NCI-H1417 (cell line): ENCODE measurements around the gene FCAMR.

Experiments used
- DNase-seq, 3 experiments: peaks; one replicate each; lab custom pipeline; 2025; lab: John Stamatoyannopoulos, UW

Gene FCAMR

GRCh38 chr1:206998816-206999215 lies 28.6 kb upstream of the FCAMR start:
- DNase-seq: no peak

GRCh38 chr1:206992790-206993189 lies 22.5 kb upstream of the FCAMR start:
- no peak for DNase-seq

- no peak for DNase-seq
These were observed 17.6 kb upstream of the FCAMR start for GRCh38 chr1:206987873-206988272.

- DNase-seq: no peak
These were observed 16.6 kb upstream of the FCAMR start for GRCh38 chr1:206986885-206987284.

GRCh38 chr1:206986402-206986801 lies 16.1 kb upstream of the FCAMR start:
- no peak for DNase-seq

GRCh38 chr1:206985162-206985749 lies 15.0 kb upstream of the FCAMR start:
- no peak for DNase-seq

- peak; percentile 45 to 75 (median 56) for DNase-seq
These were observed 12.0 kb upstream of the FCAMR start for GRCh38 chr1:206982216-206982615.

GRCh38 chr1:206979379-206980043 lies 9.3 kb upstream of the FCAMR start:
- peak in 1 of 3 experiments; percentile 26 for DNase-seq

- DNase-seq: no peak
These were observed 8.0 kb upstream of the FCAMR start for GRCh38 chr1:206978259-206978658.

- DNase-seq: peak in 1 of 3 experiments; percentile 27
These were observed 5.0 kb upstream of the FCAMR start for GRCh38 chr1:206975306-206975705.

- no peak for DNase-seq
These were observed 3.9 kb upstream of the FCAMR start for GRCh38 chr1:206974140-206974539.

- DNase-seq: no peak
These were observed 2.5 kb upstream of the FCAMR start for GRCh38 chr1:206972728-206973127.

GRCh38 chr1:206971029-206971655 lies 882 bp upstream of the FCAMR start:
- DNase-seq: no peak

- no peak for DNase-seq
These were observed 1.2 kb downstream of the FCAMR start for GRCh38 chr1:206969090-206969489.

- DNase-seq: no peak
These were observed 3.0 kb downstream of the FCAMR start for GRCh38 chr1:206967096-206967849.

GRCh38 chr1:206965781-206966180 lies 4.5 kb downstream of the FCAMR start:
- DNase-seq: no peak

- DNase-seq: no peak
These were observed 6.5 kb downstream of the FCAMR start for GRCh38 chr1:206963740-206964139.

- no peak for DNase-seq
These were observed 7.0 kb downstream of the FCAMR start for GRCh38 chr1:206963119-206963712.

- DNase-seq: no peak
These were observed 8.0 kb downstream of the FCAMR start for GRCh38 chr1:206962272-206962671.

- DNase-seq: no peak
These were observed 8.6 kb downstream of the FCAMR start for GRCh38 chr1:206961668-206962067.

- DNase-seq: no peak
These were observed 9.4 kb downstream of the FCAMR start for GRCh38 chr1:206960676-206961386.

- no peak for DNase-seq
These were observed 12.1 kb downstream of the FCAMR start for GRCh38 chr1:206958144-206958543.
